Smooth muscle cell (in vitro differentiated cells): ENCODE measurements around the gene GSE1. TPM values are rescaled to one million over a fixed set of nuclear protein-coding genes. Genes with fewer than 3 reads are reported as not detected.

Experiments
- DNase-seq: peaks from one replicate; lab custom pipeline; 2025; ENCODE audit not compliant: unreplicated experiment; lab: John Stamatoyannopoulos, UW
- H2AFZ ChIP-seq: fragments of 200-600 bp; sonication (generic); 2 replicates; pipeline ENCODE4 v1.6.0; 2016; ENCODE audit warnings: antibody characterized with exemption, low read depth, mild to moderate bottlenecking
- H3F3A ChIP-seq: fragments of 200-600 bp; sonication (generic); 2 replicates; pipeline ENCODE4 v1.6.0; 2017; ENCODE audit warnings: antibody characterized with exemption, low read depth
- H3K27ac ChIP-seq: fragments of 200-600 bp; sonication (generic); 2 replicates; pipeline ENCODE4 v1.5.1; 2016; ENCODE audit warnings: low read depth, mild to moderate bottlenecking
- H3K27me3 ChIP-seq: fragments of 200-600 bp; sonication (generic); 2 replicates; pipeline ENCODE4 v1.6.1; 2016; ENCODE audit warnings: low read depth, mild to moderate bottlenecking
- H3K36me3 ChIP-seq: fragments of 200-600 bp; sonication (generic); 2 replicates; pipeline ENCODE4 v1.5.1; 2016; ENCODE audit warnings: low read depth
- H3K4me1 ChIP-seq: fragments of 200-600 bp; sonication (generic); 2 replicates; pipeline ENCODE4 v1.5.1; 2016; ENCODE audit warnings: low read depth
- H3K4me2 ChIP-seq: fragments of 200-600 bp; sonication (generic); 2 replicates; pipeline ENCODE4 v1.6.0; 2016; ENCODE audit warnings: mild to moderate bottlenecking
- H3K4me3 ChIP-seq: fragments of 200-600 bp; sonication (generic); 2 replicates; pipeline ENCODE4 v1.5.1; 2016; ENCODE audit warnings: mild to moderate bottlenecking
- H3K79me2 ChIP-seq: fragments of 200-600 bp; sonication (generic); 2 replicates; pipeline ENCODE4 v1.6.0; 2016; ENCODE audit warnings: low read depth, mild to moderate bottlenecking
- H3K9ac ChIP-seq: fragments of 200-600 bp; sonication (generic); 2 replicates; pipeline ENCODE4 v1.6.0; 2016; ENCODE audit warnings: low read depth
- H3K9me3 ChIP-seq: fragments of 200-600 bp; sonication (generic); replicated peaks from 2 replicates; pipeline ENCODE4 v1.5.1; 2016; ENCODE audit warnings: low read depth
- H4K20me1 ChIP-seq: fragments of 200-600 bp; sonication (generic); 2 replicates; pipeline ENCODE4 v1.6.0; 2016; ENCODE audit warnings: low read depth
- CTCF ChIP-seq: fragments of 200-600 bp; sonication (generic); IDR thresholded peaks from 2 replicates; pipeline ENCODE4 v1.5.1; 2017; ENCODE audit warnings: borderline replicate concordance, mild to moderate bottlenecking, antibody characterized with exemption; ENCODE audit not compliant: insufficient read depth, poor library complexity, severe bottlenecking
- WGBS: methylation state at CpG from one replicate; pipeline ENCODE4 v1.1.7; 2016; ENCODE audit warnings: low lambda C conversion rate; 5-methylcytosine and 5-hydroxymethylcytosine counted together
- polyA plus RNA-seq: library from polyadenylated mRNA; unstranded; fragments of >200 nt; fragmentation: Nextera tagmentation; extraction: Ambion mirVana; gene quantifications from 2 replicates; pipeline ENCODE4 v1.2.1, GENCODE V29; 2016
- total RNA-seq: library from RNA; depleted of rRNA; stranded (reverse); fragments of >200 nt; gene quantifications from 2 replicates; pipeline ENCODE4 v1.2.3, GENCODE V29; 2014

Gene GSE1
- total and polyA plus RNA-seq, 2 experiments from 2014 or later, result 13.6 to 27.7 TPM

- H3K27me3 ChIP-seq, result peaks cover 7% of the 10 kb centered on the region
These were observed 82.3 kb downstream of the GSE1 start for GRCh38 chr16:85695196-85696128.

GRCh38 chr16:85696781-85697180 is 83.7 kb downstream of the GSE1 start:
- no peak for DNase-seq
- no peak for TF ChIP-seq CTCF

More at GRCh38 chr16:85695196-85696128, 82.3 kb downstream of the GSE1 start:
- no peaks in the 10 kb centered on the region for H3K36me3 ChIP-seq
- H3K79me2 ChIP-seq, result no peaks in the 10 kb centered on the region
- H3K4me1 ChIP-seq, result no peaks in the 10 kb centered on the region
- H3K9ac ChIP-seq, result no peak overlapping the region
- no peak overlapping the region for H3K27ac ChIP-seq
- H3F3A ChIP-seq, result no peaks in the 10 kb centered on the region
- no peak for DNase-seq
- H3K4me3 ChIP-seq, result no peak overlapping the region
- H4K20me1 ChIP-seq, result no peaks in the 10 kb centered on the region
- H2AFZ ChIP-seq, result no peak overlapping the region
- no peaks in the 10 kb centered on the region for H3K9me3 ChIP-seq
- no peak overlapping the region for H3K4me2 ChIP-seq
- no peak for TF ChIP-seq CTCF
- 84% methylated on average over 24 of the region's 24 CpGs for WGBS

GRCh38 chr16:85697431-85697830 is 84.3 kb downstream of the GSE1 start:
- TF ChIP-seq CTCF, result no peak
- no peaks in the 10 kb centered on the region for H3K4me1 ChIP-seq
- WGBS, result 93% methylated on average over 14 of the region's 14 CpGs

More at GRCh38 chr16:85696781-85697180, 83.7 kb downstream of the GSE1 start:
- Histone ChIP-seq H2AFZ (no peak overlapping the region), H3K36me3 (no peaks in the 10 kb centered on the region), H3K4me2 (no peak overlapping the region), H4K20me1 (no peaks in the 10 kb centered on the region), H3K4me1 (no peaks in the 10 kb centered on the region), H3F3A (no peaks in the 10 kb centered on the region), H3K79me2 (no peaks in the 10 kb centered on the region), H3K9me3 (no peaks in the 10 kb centered on the region), H3K27ac (no peak overlapping the region), H3K27me3 (peaks cover 7% of the 10 kb centered on the region), H3K4me3 (no peak overlapping the region), H3K9ac (no peak overlapping the region)
- 96% methylated on average over 16 of the region's 16 CpGs for WGBS

More at GRCh38 chr16:85697431-85697830, 84.3 kb downstream of the GSE1 start:
- Histone ChIP-seq H2AFZ (no peak overlapping the region), H3K4me2 (no peak overlapping the region), H3F3A (no peaks in the 10 kb centered on the region), H3K27ac (no peak overlapping the region), H3K36me3 (no peaks in the 10 kb centered on the region), H4K20me1 (no peaks in the 10 kb centered on the region), H3K27me3 (peaks cover 7% of the 10 kb centered on the region), H3K79me2 (no peaks in the 10 kb centered on the region), H3K9ac (no peak overlapping the region), H3K4me3 (no peak overlapping the region), H3K9me3 (no peaks in the 10 kb centered on the region)
- no peak for DNase-seq
